Tibial nerve (tissue), 4 donors: ENCODE data around the gene SHROOM3.

Experiments used
- CTCF ChIP-seq, 5 experiments: fragments of 200-600 bp in 3 of 5; fragments of 450-650 bp in 2 of 5; sonication (generic) in 3 of 5; IDR thresholded peaks; one replicate each; pipeline ENCODE4 v1.5.1; 2016 to 2019; ENCODE audit warnings: antibody characterized with exemption in 5 of 5, mild to moderate bottlenecking in 3 of 5, moderate library complexity in 2 of 5
- EP300 ChIP-seq, 2 donors: sonication (generic); formaldehyde crosslinking; IDR thresholded peaks; one replicate each; pipeline ENCODE4 v1.6.1; 2017; ENCODE audit warnings: antibody characterized with exemption in 2 of 2, mild to moderate bottlenecking in 1 of 2
- POLR2A ChIP-seq, 2 donors: fragments of 450-650 bp; IDR thresholded peaks; one replicate each; pipeline ENCODE4 v1.6.1; 2017; ENCODE audit warnings: antibody characterized with exemption in 2 of 2, mild to moderate bottlenecking in 2 of 2, moderate library complexity in 2 of 2

- TF ChIP-seq CTCF (IDR thresholded peaks at IDR 0.05) (no peak), EP300 (IDR thresholded peaks at IDR 0.05) (no peak), POLR2A (IDR thresholded peaks at IDR 0.05) (no peak)
Observed at GRCh38 chr4:76708971-76709771, 274.1 kb downstream of the SHROOM3 start.
